Stimulated activated CD8-positive, alpha-beta memory T cell treated with anti-CD3 and anti-CD28 coated beads, Interleukin-4, amount 100 ng/mL, for 1 hour (primary cell): Measurements from ENCODE around the gene ARHGAP15.

Experiments
- DNase-seq, 2 donors: peaks; one replicate each; pipeline ENCODE4 v3.0.0-alpha.2; 2020; ENCODE audit warnings: low read depth in 2 of 2, low spot score in 1 of 2

The ARHGAP15 gene

GRCh38 chr2:143560724-143561123 is 431.5 kb downstream of the ARHGAP15 start:
- no peak for DNase-seq

- no peak for DNase-seq
Observed at GRCh38 chr2:143564419-143564818, 435.2 kb downstream of the ARHGAP15 start.

GRCh38 chr2:143571747-143572146 is 442.5 kb downstream of the ARHGAP15 start:
- no peak for DNase-seq

GRCh38 chr2:143572421-143572820 is 443.2 kb downstream of the ARHGAP15 start:
- DNase-seq: no peak

- DNase-seq: no peak
Observed at GRCh38 chr2:143574069-143574468, 444.9 kb downstream of the ARHGAP15 start.

- no peak for DNase-seq
Observed at GRCh38 chr2:143575340-143575739, 446.1 kb downstream of the ARHGAP15 start.

GRCh38 chr2:143577489-143577888 is 448.3 kb downstream of the ARHGAP15 start:
- no peak for DNase-seq

- no peak for DNase-seq
Observed at GRCh38 chr2:143579456-143579855, 450.2 kb downstream of the ARHGAP15 start.

- DNase-seq: no peak
Observed at GRCh38 chr2:143581134-143581533, 451.9 kb downstream of the ARHGAP15 start.

- no peak for DNase-seq
Observed at GRCh38 chr2:143582046-143582747, 453.0 kb downstream of the ARHGAP15 start.

GRCh38 chr2:143584936-143585335 is 455.7 kb downstream of the ARHGAP15 start:
- no peak for DNase-seq

- DNase-seq: no peak
Observed at GRCh38 chr2:143586119-143586518, 456.9 kb downstream of the ARHGAP15 start.

GRCh38 chr2:143588746-143589145 is 459.5 kb downstream of the ARHGAP15 start:
- DNase-seq: no peak

GRCh38 chr2:143594161-143594560 is 464.9 kb downstream of the ARHGAP15 start:
- no peak for DNase-seq

- no peak for DNase-seq
Observed at GRCh38 chr2:143594745-143595144, 465.5 kb downstream of the ARHGAP15 start.

GRCh38 chr2:143600116-143600515 is 470.9 kb downstream of the ARHGAP15 start:
- DNase-seq: no peak

- no peak for DNase-seq
Observed at GRCh38 chr2:143601828-143602227, 472.6 kb downstream of the ARHGAP15 start.

- no peak for DNase-seq
Observed at GRCh38 chr2:143603035-143603655, 473.9 kb downstream of the ARHGAP15 start.

- DNase-seq: no peak
Observed at GRCh38 chr2:143603846-143604565, 474.8 kb downstream of the ARHGAP15 start.

- no peak for DNase-seq
Observed at GRCh38 chr2:143604566-143604959, 475.3 kb downstream of the ARHGAP15 start.

GRCh38 chr2:143607231-143608062 is 478.2 kb downstream of the ARHGAP15 start:
- no peak for DNase-seq
